HG03354 (cell line): ENCODE data around the gene TAAR6.
"Not testable (repeated sequence)": the region's sequence is repeated elsewhere in the genome, so short reads cannot be mapped to it uniquely, and the experiment has no call there.

ENCODE experiments used
- ATAC-seq: cut with Tn5 transposase; IDR thresholded peaks from one replicate; pipeline ENCODE4 v1.9.1; 2021; ENCODE audit warnings: mild to moderate bottlenecking; ENCODE audit not compliant: unreplicated experiment, poor library complexity, severe bottlenecking

TAAR6 gene, protein sequence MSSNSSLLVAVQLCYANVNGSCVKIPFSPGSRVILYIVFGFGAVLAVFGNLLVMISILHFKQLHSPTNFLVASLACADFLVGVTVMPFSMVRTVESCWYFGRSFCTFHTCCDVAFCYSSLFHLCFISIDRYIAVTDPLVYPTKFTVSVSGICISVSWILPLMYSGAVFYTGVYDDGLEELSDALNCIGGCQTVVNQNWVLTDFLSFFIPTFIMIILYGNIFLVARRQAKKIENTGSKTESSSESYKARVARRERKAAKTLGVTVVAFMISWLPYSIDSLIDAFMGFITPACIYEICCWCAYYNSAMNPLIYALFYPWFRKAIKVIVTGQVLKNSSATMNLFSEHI

GRCh38 chr6:132570221-132570777 lies at the start of gene TAAR6:
TSS of gene TAAR6 (plus strand) at chr6:132570322. CDS start at chr6:132570322, 0 bp downstream.
- no peak for ATAC-seq

GRCh38 chr6:132520953-132521352 lies 49.2 kb upstream of the TAAR6 start:
- no peak for ATAC-seq

- no peak for ATAC-seq
Measured at GRCh38 chr6:132524646-132525045, 45.5 kb upstream of the TAAR6 start.

DNA sequence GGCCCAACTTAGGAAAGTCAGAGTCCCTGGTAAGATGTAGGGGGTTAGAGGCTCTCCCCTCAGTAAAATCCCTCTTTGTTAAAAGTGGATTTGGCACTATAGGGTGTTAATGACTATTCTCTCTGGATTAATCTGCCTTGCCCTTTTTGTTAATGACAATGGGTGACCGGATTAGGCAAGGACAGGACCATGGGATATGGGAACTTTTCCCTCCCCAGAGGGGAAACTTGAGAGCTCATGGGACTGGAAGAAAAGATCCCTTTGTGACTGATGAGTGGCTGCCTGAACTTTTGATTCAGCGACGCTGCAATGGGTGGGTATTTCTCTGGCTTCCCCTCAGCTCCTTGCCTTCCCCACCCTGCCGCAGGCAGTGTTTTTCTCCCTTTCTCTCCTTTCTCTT lies 44.3 kb upstream of the TAAR6 start:
- ATAC-seq = no peak

DNA sequence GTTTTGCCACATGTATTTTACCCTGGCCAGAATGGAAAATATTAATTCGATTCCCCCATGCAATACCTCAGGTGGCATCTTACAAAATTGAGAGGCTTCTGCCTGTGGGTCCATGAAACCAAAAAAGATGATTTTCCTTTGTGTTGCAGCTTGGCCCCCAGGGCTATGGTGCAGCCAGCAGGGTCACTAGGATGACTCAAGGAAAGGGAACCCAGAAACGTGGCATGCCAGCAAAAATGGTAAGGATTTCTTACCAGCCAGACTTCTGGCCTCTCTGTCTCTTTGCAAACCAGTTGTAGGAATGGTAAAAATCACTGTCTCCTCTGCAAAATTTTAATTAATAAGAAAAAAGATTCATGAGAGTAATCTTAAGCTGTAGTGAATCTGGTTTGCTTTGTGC lies 43.7 kb upstream of the TAAR6 start:
- no peak for ATAC-seq

DNA sequence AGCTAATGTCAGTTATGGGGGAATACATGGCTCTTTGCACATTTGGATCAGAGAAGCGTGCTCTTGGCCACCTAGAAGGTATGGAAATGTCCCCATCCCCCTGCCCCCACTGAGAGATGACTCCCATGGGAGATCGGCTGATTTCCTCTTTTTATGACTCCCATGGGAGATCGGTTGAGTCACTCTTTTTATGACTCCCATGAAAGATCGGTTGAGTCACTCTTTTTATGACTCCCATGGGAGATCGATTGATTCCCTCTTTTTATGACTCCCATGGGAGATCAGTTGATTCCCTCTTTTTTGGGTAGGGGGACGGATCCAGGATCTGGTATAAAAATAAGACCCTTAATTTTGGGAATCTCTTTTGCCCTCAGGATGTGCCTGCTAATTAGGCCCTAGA lies 42.3 kb upstream of the TAAR6 start:
- no peak for ATAC-seq

DNA sequence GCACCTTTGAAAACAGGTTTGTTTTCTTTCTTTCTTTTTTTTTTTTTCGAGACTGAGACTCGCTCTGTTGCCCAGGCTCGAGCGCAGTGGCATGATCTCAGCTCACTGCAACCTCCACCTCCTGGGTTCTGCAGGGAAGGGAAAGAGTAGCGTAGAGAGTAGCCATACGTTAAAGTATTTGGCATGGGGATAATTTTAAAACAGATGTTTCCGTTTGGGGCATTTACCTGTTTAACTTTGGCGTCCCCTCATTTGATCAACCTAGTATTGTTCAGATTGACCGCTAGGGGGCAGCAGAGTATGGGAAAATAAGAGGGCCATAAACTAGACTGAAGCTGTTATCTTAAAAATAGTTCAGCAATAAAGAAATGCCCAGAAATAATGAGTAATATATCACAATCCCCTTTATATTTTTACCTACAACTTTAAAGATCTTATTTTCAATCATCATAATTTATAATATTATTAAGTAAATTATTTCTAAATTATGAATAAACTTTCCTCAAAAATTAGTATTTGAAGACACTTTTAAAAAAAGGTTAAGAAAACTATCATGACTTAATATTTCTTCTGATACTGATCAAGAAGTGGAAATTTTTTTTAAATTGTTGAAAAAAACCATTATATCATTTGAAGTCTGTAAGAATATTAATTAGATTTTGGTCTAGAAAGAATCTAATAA lies 39.7 kb upstream of the TAAR6 start:
- ATAC-seq = peak; percentile 90

DNA sequence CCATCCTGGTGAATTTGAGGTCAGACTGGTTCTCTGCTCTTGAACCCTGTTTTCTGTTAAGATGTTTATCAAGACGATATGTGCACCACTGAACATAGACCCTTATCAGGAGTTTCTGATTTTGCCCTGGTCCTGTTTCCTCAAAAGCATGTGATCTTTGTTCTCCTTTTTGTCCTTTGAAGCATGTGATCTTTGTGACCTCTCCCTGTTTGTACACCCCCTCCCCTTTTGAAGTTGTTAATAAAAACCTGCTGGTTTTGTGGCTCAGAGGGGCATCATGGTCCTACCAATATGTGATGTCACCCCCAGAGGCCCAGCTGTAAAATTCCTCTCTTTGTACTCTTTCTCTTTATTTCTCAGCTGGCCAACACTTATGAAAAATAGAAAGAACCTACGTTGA lies 35.6 kb upstream of the TAAR6 start:
- ATAC-seq = not testable (repeated sequence)

DNA sequence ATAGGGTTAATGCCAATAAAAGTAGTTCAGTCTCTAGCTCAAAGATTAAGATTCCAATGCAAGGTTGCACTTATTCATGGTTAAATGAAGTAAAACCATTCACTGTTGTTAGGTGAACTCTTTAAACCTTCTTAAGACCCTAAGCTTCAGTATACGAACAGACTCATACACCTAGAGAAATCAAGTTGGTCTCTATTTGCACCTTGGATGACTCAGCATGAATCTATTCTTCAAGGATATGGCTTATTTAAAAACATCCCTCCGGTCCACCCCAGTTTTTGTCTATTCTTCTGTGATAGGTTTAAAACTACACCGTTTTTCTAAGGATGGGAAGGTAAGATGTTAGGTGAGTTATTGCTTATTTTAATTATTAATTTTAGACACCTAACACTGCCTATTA lies 33.0 kb upstream of the TAAR6 start:
- ATAC-seq = no peak

DNA sequence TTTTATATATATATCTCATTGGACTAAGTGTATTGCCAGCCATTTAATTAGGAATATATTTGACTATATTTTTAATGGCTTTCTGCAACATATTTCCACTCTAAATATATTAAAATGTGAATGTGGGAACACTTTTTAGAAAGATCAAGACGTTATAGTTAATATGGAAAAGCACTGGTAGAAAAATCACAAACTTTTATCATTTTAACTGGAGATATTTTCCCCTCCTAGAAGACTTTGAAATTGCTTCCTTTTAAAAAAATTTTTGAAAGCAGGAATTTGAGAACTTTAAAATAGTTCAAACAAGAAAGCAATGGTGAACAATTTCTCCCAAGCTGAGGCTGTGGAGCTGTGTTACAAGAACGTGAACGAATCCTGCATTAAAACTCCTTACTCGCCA lies 32.1 kb upstream of the TAAR6 start, which contains the start of gene TAAR9:
TSS of gene TAAR9 (plus strand) at position 301 of the 400 bp plus-strand sequence. CDS start at position 314, 13 bp downstream.
- ATAC-seq = no peak

DNA sequence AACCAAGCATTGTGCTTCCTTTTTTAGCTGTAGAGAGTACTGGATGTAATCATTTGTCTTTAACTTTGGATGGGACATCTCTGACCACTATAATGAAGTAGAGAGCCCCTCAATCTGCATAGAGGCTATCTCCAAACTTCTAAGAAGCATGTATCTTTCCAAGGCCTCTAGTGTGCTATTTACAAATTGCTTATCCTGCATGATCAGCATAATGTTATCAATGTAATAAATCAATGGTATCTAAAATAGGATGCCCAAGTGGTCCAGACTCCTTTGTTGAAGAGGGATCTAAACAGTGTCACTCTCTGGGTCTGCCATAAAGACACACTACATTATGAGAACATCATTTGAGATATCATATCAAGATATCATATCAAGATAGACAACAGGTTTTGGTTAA lies 25.3 kb upstream of the TAAR6 start:
- no peak for ATAC-seq

DNA sequence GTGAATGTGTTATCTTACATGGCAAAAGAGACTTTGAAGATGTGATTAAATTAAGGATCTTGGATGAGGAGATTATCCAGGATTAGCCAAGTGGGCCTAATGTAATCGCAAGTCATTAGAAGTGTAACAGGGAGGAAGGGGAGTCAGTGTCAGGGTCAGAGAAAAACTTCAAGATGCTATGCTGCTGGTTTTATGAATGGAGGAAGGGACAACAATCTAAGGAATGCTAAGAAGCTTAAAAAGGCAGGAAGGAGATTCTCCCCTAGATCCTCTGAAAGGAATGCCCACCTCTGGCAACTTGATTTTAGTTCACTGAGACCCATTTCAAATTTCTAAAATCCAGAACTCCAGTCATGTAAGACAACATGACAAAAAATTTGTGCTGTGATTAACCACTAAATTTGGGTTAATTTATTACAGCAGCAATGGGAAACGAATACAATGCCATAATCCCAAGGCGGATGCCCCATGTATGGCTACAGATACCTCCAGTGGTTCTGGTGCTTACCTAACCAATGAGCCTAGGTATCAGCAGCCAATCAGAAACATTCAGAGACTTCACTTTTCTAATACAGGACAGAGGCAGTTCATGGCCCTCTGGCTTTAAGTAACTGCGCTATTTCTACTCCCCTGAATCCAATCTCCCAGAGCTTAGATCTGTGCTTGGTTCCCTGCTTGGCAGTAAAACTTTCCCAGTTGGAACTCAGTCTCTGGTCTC lies 21.2 kb upstream of the TAAR6 start:
- no peak for ATAC-seq

DNA sequence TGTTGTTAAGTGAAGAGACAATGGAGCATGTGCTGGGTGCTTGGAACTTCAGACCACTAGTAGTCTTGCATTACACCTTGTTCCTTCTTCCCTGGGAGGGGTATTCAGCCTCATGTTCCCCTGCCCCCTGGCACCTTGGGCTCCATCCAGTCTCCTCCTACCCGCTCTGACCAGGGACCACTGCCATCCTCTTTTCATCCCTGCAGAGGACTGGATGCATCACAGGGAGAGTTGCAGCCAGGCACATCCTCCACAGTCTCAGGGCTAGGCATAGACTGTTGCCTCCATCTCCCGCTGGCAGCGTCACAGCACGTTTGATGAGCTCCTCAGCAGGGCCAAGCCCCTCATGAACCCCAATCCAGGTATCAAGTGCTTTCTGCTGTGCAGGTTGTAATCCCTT lies 18.9 kb upstream of the TAAR6 start:
- no peak for ATAC-seq

GRCh38 chr6:132552372-132552771 lies 17.8 kb upstream of the TAAR6 start, which contains the start of gene TAAR8:
TSS of gene TAAR8 (plus strand) at chr6:132552672. CDS start at chr6:132552693, 21 bp downstream.
- no peak for ATAC-seq

GRCh38 chr6:132560087-132560486 lies 10.0 kb upstream of the TAAR6 start:
- not testable (repeated sequence) for ATAC-seq

DNA sequence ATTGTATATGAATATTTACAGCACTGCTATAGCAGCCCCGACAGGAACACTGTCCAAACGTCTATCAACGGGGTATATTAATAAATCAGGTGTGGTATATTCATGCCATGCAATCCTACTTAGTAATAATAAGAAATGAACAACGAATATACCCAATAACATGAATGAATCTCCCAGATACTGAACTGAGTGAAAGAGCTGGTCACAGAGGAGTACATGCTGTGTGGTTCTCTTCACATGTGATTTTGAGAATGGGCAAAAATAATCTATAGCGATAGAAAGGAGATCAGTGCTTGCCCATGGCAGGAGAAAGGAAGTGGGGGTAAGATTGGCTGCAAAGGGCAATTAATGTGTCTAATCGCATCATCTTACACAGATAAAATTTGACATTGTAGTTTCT lies 3.7 kb upstream of the TAAR6 start:
- ATAC-seq = no peak

DNA sequence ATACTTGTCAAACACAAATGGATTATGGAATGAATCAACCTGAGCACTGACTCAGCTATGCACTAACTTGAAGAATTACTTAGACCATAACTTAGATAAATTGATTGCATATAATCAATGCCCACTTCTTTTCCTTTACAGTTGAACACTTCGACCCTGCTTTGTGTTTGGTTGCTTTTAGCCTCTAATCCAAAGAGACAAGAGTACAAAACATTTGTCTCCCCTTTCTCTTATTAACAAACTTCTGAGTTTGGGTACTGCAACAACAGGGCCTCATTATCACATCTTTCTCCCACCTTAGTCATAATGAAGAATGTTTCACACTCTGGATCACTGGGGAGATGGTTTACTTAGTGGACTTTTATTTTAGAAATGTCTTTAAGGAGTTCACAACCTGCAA lies 2.6 kb upstream of the TAAR6 start:
- ATAC-seq = no peak

- no peak for ATAC-seq
Measured at GRCh38 chr6:132568611-132569010, 1.5 kb upstream of the TAAR6 start.

DNA sequence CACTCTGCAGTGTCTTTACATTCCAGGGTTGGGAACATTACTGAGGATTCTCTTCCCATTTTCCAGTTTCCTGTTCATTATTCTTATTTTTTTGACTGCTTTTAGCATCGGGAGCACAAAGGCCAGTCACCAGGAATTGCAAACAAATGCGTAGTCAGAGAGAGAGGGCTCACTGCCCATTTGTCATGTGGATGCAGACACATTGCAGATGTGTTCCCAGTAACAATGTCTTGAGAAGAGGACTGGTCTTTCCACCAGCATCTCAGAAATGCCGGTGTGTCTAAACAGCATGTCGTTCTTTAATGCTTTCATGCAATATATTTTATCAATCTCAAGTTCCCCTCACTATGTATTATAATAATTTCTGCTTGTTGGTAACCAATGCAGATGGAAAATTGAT lies 952 bp upstream of the TAAR6 start:
- ATAC-seq = no peak

DNA sequence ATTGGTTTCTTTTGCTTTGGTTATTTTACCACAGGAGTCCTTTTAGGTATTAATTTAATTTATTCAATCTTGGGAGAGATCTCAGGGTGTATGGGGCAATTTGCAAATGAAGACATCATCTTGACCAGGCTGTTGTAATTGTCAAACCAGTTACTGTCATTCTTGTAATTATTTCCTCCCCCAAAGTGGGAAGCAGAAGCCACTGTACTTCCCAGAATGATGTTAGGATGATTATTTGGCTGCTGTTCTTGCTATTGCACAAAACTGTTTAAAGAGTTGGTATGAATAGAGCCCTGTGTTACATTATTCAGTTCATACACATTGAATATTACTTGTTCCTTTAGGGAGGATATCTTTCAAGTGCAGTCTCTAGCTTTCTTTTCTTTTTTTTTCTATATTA lies 1.7 kb downstream of the TAAR6 start:
- ATAC-seq = no peak
